Measurements from ENCODE around the gene SRA1.

The SRA1 gene

GRCh38 chr5:140558542-140558941, 1.3 kb upstream of the SRA1 start:
- Histone ChIP-seq H3K4me3 (ENCODE audit: low read depth, low read length) (no peak overlapping the region), H3K27me3 (ENCODE audit: insufficient read depth, low read depth, severe bottlenecking) (no peaks in the 10 kb centered on the region), H3K36me3 (peaks cover 29% of the 10 kb centered on the region), H3K9me3 (ENCODE audit: severe bottlenecking) (no peaks in the 10 kb centered on the region), H3K27ac (no peak overlapping the region)
- DNase-seq = no peak
- TF ChIP-seq CTCF (IDR thresholded peaks at IDR 0.05; ENCODE audit: low read depth, low read length) = no peak

- H3K27me3 ChIP-seq (ENCODE audit: insufficient read depth, low read depth, severe bottlenecking) = no peaks in the 10 kb centered on the region
- no peak for TF ChIP-seq CTCF (IDR thresholded peaks at IDR 0.05; ENCODE audit: low read depth, low read length)
- H3K36me3 ChIP-seq = peaks cover 35% of the 10 kb centered on the region
- H3K9me3 ChIP-seq (ENCODE audit: severe bottlenecking) = no peaks in the 10 kb centered on the region
- peak overlapping the region; percentile 83 for H3K4me3 ChIP-seq (ENCODE audit: low read depth, low read length)
- peak overlapping the region; percentile 87 for H3K27ac ChIP-seq
- DNase-seq = no peak
Measured at GRCh38 chr5:140557965-140558364, 692 bp upstream of the SRA1 start.

GRCh38 chr5:140556438-140556837, 835 bp downstream of the SRA1 start:
- peaks cover 43% of the 10 kb centered on the region for H3K36me3 ChIP-seq
- no peak for DNase-seq
- TF ChIP-seq CTCF (IDR thresholded peaks at IDR 0.05; ENCODE audit: low read depth, low read length) = no peak
- no peaks in the 10 kb centered on the region for H3K9me3 ChIP-seq (ENCODE audit: severe bottlenecking)
- H3K27me3 ChIP-seq (ENCODE audit: insufficient read depth, low read depth, severe bottlenecking) = no peaks in the 10 kb centered on the region
- H3K27ac ChIP-seq = peak overlapping the region; percentile 87; the same call in 1 of the 2 replicates
- H3K4me3 ChIP-seq (ENCODE audit: low read depth, low read length) = peak overlapping the region; percentile 83

- H3K27ac ChIP-seq = no peak overlapping the region
- no peaks in the 10 kb centered on the region for H3K9me3 ChIP-seq (ENCODE audit: severe bottlenecking)
- no peak for DNase-seq
- peaks cover 48% of the 10 kb centered on the region for H3K36me3 ChIP-seq
- no peaks in the 10 kb centered on the region for H3K27me3 ChIP-seq (ENCODE audit: insufficient read depth, low read depth, severe bottlenecking)
- no peak overlapping the region for H3K4me3 ChIP-seq (ENCODE audit: low read depth, low read length)
- no peak for TF ChIP-seq CTCF (IDR thresholded peaks at IDR 0.05; ENCODE audit: low read depth, low read length)
Measured at GRCh38 chr5:140555747-140556312, 1.4 kb downstream of the SRA1 start.

- no peak for TF ChIP-seq CTCF (IDR thresholded peaks at IDR 0.05; ENCODE audit: low read depth, low read length)
- peaks cover 56% of the 10 kb centered on the region for H3K36me3 ChIP-seq
Measured at GRCh38 chr5:140554454-140554853, 2.8 kb downstream of the SRA1 start.

GRCh38 chr5:140553657-140554056, 3.6 kb downstream of the SRA1 start:
- Histone ChIP-seq H3K4me3 (ENCODE audit: low read depth, low read length) (no peak overlapping the region), H3K9me3 (ENCODE audit: severe bottlenecking) (no peaks in the 10 kb centered on the region), H3K27ac (no peak overlapping the region), H3K36me3 (peaks cover 63% of the 10 kb centered on the region), H3K27me3 (ENCODE audit: insufficient read depth, low read depth, severe bottlenecking) (no peaks in the 10 kb centered on the region)
- no peak for DNase-seq
- TF ChIP-seq CTCF (IDR thresholded peaks at IDR 0.05; ENCODE audit: low read depth, low read length) = no peak

More at GRCh38 chr5:140554454-140554853, 2.8 kb downstream of the SRA1 start:
- Histone ChIP-seq H3K27me3 (ENCODE audit: insufficient read depth, low read depth, severe bottlenecking) (no peaks in the 10 kb centered on the region), H3K9me3 (ENCODE audit: severe bottlenecking) (no peaks in the 10 kb centered on the region), H3K27ac (no peak overlapping the region), H3K4me3 (ENCODE audit: low read depth, low read length) (no peak overlapping the region)
- no peak for DNase-seq
